HG03060 (cell line): ENCODE data around the gene RNASEL.
"Not testable (repeated sequence)": the region's sequence is repeated elsewhere in the genome, so short reads cannot be mapped to it uniquely, and the experiment has no call there.

Experiments
- ATAC-seq: cut with Tn5 transposase; IDR thresholded peaks from one replicate; pipeline ENCODE4 v1.9.1; 2021; ENCODE audit warnings: low read depth, moderate number of reproducible peaks; ENCODE audit not compliant: unreplicated experiment

The RNASEL gene, protein sequence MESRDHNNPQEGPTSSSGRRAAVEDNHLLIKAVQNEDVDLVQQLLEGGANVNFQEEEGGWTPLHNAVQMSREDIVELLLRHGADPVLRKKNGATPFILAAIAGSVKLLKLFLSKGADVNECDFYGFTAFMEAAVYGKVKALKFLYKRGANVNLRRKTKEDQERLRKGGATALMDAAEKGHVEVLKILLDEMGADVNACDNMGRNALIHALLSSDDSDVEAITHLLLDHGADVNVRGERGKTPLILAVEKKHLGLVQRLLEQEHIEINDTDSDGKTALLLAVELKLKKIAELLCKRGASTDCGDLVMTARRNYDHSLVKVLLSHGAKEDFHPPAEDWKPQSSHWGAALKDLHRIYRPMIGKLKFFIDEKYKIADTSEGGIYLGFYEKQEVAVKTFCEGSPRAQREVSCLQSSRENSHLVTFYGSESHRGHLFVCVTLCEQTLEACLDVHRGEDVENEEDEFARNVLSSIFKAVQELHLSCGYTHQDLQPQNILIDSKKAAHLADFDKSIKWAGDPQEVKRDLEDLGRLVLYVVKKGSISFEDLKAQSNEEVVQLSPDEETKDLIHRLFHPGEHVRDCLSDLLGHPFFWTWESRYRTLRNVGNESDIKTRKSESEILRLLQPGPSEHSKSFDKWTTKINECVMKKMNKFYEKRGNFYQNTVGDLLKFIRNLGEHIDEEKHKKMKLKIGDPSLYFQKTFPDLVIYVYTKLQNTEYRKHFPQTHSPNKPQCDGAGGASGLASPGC

DNA sequence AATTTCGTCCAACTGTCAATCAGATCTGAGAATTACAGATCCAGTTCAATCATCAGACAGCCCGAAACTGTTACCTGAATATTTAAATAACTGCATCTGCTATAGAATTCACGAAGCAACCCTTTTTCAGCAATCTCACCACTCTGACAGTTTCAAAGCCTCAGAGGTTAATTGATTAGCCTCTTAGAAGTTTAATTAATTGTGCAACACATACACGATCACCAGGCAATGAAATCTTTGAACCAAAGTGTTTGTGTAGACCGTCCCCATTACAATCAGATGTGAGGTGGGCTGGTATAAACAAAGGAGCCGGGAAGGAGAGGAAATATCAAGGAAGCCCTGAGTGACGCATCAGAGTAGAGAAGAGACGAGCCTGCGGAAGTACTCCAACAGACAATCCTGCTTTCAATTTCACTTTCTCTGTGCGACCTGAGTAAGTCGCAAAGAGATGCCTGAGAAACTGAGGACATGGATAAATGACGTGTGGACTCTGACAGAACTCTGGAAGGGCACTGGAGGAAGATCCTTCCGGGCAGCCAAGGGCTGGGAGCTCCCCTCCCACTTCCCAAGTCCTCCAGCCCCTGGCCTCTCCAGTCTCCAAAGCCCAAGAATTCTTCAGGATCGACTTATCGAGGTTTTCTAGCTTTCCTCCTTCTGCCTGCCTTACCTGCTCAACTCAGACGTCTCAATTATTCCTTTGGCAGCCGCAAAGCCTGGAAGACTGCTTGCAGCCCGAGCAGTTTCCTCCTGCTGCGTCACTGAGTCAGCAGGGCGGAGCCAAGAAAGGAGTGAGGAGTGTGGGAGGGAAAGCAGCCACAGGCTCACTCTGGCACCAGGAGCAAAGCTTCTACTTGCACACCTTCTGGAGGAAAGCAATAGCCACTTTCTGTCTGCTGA lies at the start of gene RNASEL:
Gene RNASEL, minus strand, starts transcription at position 757 of the 897 bp plus-strand sequence. CDS start 2,450 bp downstream, outside the sequence.
- ATAC-seq: no peak

DNA sequence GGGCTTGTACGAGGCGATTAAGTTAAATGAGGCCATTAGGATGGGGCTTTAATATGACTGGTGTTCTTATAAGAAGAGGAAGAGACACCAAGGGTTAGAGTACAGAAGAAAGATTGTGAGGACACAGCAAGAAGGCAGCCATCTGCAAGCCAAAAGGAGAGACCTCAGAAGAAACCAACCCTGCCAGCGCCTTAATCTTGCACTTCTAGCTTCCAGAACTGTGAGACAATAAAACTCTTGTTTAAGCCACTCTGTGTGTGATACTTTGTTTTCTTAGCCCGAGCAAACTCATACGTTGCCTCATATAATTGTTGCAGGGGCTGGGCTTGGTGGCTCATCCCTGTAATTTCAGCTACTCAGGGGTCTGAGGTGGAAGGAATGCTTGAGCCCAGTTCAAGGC lies 48.7 kb upstream of the RNASEL start:
- no peak for ATAC-seq

DNA sequence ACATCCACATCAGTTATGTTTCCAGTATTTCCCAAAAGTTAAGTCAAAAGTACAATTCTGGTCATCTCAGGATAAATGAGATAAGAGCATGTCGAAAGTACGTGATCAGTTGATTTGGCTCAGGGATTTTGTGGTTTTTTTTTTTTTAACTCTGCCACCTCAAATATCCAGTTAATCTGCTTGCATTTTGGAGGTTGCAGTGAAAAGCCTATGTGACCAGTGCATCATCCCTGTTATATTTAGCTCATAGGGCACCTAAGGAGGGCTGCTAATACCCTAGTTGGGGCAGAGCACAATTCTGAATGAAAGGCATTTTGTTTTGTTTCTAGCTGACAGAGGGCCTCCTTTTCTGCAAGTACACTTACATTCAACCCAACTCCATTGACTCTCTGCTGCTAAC lies 46.8 kb upstream of the RNASEL start:
- no peak for ATAC-seq

DNA sequence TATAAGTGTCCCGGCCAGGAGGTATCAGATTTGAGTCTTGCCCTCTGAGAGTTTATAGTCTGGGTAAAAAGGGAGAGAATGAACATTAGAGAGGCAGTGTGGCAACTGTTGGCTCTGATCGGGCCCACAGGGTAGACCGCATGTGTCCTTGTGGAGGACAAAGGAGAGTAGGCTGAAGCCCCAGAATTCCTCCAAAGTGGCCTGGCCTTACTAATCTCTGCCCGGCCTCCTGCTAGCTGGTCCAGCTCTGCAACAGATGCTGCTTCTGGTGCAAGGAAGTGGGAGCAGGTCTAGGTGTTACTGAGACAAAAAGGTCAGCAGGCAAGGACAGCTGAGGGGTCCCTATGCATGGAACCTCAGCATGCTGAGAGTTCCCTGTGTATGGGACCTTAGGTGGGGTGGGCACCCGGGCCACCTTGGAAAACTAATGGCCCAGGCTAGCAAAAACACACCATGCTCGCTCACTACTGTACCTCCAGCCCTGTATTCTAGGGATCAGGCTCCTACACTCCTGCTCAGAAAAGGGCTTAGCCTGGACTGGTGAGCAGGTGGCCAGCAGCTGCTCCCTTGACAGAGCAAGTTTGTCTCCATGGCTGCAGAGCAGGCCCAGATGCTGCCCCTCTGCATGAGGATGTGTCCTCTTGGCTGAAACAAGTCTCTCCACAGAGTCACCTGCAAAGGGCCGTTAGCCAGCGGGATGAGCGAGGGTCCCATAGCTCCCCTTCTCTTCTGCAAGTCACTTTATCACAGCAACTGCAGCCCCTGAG lies 45.4 kb upstream of the RNASEL start:
- no peak for ATAC-seq

DNA sequence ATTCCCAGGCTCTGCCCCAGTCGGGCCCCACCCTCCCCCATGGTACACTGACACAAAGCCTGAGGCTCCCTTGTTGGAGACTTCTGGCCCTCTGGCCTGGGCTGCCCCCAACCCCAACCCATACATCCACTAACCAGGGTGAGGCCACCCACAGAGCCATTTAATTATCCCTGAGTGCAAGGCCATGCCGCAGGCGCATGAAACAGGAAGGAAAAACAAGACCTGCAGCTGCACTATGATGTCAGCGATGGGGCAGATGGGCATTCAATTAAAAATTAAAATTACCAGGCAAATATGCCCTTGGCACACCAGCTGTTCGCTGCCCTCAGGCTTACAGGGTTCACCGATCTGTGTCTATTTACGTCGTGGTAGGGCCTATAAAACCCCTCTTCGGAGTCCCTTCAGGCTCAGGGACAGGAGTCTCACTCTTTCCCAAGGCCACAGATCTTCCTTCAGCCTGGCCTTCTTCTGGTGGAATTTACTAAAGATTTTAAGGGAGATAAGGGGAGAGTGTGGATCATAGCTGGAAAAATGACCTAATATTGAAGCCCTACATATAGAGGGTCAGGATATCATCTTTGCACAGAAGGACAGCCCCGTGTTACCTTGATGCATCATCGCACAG lies 44.7 kb upstream of the RNASEL start:
- no peak for ATAC-seq

DNA sequence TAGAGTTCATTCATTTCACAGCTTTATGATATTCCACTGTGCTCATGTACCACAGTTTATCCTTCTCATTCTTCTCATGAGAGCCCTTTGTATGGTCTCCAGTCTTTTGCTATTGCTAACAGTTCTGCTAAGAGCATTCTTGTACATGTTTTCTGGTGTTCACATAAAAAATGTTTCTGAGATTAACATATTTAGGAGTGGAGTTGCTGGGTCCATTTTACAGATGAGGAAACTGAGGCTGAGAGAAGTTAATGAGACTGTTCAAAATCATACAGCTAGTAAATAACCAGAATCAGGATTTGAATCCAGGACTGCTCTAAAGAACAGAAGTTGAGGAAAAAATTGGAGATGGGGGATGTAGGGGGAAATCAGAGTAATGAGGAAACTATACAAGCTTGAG lies 44.0 kb upstream of the RNASEL start:
- ATAC-seq: no peak

DNA sequence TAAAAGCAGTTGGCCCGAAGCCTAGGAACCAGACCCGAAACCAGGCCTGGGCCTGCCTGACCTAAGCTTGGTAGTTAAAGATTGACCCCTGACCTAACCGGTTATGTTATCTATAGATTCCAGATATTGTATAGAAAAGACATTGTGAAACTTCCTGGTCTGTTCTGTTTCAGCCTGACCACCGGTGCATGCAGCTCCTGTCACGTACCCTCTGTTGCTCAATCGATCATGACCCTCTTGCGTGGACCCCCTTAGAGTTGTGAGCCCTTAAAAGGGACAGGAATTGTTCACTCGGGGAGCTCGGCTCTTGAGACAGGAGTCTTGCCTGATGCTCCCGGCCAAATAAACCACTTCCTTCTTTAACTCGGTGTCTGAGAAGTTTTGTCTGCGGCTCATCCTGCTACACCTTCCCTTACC lies 43.4 kb upstream of the RNASEL start:
- ATAC-seq: not testable (repeated sequence)

DNA sequence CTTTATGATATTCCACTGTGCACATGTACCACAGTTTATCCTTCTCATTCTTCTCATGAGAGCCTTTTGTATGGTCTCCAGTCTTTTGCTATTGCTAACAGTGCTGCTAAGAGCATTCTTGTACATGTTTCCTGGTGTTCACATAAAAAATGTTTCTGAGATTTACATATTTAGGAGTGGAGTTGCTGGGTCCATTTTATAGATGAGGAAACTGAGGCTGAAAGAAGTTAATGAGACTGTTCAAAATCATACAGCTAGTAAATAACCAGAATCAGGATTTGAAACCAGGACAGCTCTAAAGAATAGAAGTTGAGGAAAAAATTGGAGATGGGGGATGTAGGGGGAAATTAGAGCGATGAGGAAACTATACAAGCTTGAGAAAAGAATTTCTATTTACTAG lies 42.9 kb upstream of the RNASEL start:
- ATAC-seq: no peak

DNA sequence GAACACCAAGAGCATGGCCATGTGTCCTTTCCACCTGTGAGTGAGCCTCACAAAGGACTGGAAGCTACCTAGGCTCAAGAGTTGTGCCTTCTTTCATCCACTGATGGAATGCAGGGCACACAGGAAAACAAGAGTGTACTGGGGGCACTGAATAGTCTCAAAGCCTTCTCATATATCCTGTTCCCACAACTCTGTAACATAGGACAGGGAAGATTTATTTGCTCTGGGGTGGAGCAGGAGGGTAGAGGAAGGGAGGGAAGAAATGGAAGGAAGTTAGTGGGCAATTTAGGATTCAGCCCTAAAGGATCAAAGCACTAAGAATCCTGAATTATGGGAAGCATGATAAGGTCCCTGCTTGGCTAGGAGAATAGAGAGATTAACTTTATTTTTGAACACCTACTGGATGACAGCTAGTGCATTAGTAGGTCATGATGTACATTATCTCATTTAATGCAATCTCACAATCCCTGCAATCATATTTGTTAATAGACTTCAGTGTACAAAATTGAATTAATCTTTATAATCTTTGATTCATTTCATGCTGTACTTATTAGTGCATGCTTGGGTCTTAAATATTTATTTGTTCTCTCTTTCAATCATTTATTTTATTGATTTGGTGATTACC lies 42.1 kb upstream of the RNASEL start:
- ATAC-seq: no peak

DNA sequence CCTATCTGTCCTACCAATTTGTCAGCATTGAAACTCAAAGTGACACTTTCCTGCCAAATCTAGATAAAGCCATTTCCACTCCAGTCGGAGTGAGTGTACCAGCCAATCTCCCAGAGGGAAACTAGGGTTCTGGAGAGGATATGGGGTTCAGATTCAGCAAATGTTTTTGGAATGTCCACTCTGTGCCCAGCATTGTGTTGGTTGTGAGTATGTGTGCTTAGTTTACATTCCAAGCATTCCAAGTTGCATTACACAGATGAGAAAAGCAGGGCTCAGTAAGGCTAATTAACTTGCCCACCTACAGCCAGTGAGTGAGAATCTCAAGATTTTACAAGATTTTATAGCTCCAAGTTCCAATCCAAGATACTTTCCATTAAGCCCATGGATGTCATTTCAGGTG lies 41.5 kb upstream of the RNASEL start:
- no peak for ATAC-seq

DNA sequence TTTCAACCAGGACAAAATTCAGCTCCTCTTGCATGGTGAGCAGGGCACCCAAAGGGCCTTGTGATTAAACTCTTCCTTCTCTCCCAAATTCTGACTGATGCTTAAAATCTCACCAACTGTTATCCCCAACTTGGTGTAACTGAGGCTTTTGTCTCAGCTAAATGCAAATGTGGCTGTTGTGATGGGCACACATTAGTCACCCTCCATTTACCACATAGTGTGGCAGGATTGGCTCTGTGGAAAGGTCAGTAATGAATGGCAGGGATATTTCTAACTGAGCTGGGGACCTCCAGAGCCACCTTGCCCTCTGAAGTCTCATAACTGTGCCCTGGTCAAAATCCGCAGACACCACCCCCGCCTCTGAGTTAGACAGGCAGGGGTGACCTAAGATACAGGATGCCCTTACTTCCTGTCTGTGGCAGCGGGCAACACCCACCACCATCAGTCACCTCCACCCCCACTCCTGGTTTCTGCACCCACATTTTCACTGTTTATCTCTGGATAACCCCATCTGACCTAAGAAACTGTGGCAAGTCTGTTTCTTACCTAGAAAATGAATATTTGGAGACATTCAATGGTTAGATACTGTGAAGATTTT lies 40.5 kb upstream of the RNASEL start:
- no peak for ATAC-seq

DNA sequence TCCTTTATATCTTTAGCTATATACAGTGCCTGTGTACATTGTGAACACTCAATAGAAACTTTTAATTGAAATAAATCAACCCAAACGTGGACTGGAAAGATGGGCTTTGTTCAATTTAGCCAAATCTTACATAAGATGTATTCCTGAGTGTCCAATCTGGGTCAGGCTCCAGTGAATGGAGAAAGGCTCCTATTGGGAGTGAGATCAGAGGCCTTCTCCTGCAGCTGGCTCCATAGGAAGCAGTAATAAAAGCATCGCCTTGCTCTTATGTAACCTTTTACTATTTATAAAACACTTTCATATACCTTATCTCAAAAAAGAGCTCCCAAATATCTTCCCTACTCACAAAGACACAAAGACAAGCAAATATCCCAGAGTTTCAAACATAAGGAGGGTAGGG lies 40.0 kb upstream of the RNASEL start:
- no peak for ATAC-seq

DNA sequence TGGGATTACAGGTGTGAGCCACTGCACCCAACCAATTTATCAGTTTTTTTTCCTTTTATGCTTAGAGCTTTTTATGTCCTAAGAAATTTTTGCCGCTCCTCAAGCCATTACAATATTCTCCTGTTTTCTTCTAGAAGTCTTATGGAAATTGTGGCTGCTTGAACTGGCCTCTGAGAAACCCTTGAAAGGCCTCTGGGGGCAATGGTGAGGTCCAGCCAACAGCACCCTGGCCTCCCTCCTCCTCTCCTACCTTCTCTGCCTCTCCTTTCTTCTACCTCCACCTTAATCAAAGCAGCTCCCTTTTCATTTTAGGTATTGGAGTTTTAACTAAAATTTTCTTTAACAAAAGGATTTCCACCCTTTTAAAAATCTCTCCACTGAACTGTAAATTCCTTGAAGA lies 39.6 kb upstream of the RNASEL start:
- ATAC-seq: no peak

DNA sequence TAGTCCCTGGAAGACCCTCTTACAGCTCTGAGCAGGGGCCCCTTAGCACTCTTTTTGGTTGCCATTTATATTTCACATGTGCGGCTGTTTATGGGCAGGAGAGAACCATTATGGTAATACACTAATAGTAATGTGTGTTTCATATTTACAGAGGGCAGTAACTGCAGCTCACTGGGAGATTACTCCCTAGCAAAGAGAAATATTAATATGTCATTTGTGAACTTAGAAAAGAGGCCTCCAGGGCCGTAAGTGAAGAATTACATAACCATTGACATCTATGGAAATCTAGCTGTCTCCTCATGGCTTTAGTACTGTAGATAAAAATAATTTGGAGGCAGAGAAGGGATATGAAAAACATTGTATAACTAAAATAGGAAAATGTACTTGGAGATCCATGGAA lies 38.6 kb upstream of the RNASEL start:
- no peak for ATAC-seq

DNA sequence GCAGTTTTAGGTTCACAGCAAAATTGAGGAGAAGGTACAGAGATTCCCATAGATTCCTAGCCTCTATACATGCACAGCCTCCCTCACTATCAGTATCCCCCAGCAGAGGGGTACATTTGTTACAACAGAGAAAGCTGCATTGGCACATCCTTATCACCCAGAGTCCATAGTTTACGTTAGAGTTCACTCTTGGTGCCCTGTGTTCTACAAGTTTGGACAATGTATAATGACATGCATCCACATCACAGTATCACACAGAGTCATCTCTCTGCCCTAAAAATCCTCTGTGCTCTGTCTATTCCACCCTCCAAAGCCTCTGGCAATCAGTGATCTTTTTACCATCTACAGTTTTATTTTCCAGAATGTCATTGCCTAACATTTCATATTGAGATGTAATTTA lies 37.5 kb upstream of the RNASEL start:
- ATAC-seq: no peak

DNA sequence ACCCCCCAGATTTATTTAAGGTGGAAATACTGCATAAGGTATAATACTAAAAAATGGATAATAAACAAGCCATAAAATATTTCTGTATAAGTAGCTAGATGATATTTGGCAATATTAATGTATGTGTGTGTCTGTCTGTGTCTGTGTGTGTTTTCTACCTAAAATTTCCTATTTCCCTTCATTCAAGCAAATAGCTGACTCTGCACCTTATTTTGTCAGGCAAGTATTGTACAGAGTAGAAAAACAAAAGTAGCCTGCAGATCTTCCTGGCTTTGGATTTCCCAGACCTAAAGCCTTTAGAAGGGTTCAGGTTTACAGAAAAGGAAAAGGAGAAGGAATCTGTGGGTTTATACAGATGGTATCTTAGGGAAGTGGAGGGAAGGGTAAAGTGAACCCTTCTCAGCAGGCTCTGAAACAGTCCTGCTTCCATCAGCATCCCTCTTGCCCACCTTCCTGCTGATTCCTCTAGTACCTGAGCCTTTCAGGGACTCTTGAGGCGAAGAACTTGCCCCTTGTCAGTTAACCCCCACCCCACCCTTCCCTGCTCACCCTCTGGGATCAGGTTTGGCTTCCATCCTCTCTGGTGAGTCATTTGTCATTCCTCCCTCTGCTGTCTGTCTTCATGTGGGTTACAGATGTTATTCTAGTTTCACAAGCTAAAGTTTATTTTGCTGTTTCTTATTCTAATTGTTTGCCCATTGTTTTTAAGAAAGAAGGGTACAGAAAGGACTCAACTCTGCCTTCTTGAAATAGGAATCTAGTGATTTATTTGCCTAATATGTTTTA lies 36.9 kb upstream of the RNASEL start:
- ATAC-seq: no peak

DNA sequence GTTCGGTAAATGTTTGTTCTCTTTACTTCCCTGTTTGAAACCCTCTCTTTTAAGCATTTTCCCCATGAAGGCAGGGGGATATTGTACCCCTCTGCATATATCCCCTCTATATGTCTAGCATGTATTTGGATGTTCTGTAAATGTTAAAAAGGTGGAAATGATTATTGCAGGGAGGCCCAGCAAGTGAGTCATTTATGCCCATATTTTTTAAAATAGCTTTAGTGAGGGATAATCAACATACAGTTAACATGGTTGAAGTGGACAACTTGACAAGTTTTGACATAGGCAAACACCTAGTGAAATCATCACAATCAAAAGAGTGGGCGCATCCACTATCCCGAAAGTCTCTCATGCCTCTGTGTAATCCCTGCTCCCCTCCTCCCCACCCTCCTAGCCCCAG lies 36.0 kb upstream of the RNASEL start:
- no peak for ATAC-seq

DNA sequence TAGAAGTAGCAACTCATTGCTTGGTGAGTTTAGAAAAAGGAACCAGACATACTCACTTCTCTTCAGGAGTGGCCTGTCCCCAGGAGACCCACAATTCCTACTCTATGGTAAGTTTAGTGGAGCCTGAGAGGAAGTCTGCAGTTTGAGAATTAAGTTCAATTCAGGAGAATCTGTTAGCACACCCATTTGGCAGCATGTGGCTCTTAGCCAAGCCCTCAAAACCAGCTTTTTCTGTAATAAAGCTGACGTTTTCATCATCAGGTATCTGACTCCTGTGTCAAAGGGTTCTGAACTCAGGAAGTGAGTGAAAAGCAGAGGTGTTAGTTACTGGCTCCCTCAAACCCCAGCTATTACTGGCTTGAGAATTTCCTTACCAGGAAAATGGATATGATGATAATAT lies 35.5 kb upstream of the RNASEL start:
- ATAC-seq: no peak
